ENCODE measurements around the gene PAPPA.

PAPPA gene

GRCh38 chr9:116152941-116153764 is 438 bp upstream of the PAPPA start:
- DNase-seq = no peak

DNA sequence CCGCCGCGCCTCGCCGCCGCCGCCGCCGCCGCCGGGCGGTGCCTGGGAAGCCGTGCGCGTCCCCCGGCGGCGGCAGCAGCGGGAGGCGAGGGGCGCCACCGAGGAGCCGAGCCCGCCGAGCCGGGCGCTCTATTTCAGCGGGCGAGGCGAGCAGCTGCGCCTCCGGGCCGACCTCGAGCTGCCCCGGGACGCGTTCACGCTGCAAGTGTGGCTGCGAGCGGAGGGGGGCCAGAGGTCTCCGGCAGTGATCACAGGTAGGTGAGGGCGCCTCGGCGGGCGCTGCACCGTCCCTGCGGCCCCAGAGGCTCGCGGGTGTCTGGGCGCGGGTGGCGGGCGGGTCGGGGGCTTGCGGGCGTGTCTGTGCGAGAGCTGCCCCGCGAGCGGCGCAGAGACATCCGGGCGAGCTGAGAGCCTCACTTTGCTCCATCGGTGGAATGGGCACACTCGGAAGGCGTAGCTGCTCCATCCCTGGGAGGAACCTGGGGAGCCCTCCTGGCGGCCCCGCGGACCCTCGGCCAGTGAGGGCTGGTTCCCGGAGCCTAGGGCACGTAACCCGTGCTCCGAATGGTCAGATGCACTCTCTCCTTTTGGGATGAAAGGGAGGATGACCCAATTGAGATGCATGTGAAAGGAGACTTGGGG is 864 bp downstream of the PAPPA start:
- no peak for DNase-seq

- DNase-seq = no peak
These were observed 1.5 kb downstream of the PAPPA start for GRCh38 chr9:116154976-116155697.

DNA sequence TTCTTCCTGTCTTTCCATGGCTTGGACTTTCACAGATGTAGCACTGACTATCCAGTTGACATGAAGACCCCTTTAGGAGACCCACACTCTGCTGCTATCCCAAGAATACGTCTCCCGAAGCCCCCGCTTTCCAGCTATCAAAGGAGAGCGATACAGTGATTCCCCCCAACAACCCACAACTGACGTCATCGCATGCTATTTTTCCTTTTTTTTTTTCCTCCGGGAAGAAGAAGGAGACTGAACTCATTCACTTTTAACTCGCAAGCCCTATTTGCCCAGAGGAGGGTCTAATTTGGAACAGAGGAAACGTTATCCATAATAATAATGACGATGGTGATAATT is 2.1 kb downstream of the PAPPA start:
- no peak for DNase-seq

DNA sequence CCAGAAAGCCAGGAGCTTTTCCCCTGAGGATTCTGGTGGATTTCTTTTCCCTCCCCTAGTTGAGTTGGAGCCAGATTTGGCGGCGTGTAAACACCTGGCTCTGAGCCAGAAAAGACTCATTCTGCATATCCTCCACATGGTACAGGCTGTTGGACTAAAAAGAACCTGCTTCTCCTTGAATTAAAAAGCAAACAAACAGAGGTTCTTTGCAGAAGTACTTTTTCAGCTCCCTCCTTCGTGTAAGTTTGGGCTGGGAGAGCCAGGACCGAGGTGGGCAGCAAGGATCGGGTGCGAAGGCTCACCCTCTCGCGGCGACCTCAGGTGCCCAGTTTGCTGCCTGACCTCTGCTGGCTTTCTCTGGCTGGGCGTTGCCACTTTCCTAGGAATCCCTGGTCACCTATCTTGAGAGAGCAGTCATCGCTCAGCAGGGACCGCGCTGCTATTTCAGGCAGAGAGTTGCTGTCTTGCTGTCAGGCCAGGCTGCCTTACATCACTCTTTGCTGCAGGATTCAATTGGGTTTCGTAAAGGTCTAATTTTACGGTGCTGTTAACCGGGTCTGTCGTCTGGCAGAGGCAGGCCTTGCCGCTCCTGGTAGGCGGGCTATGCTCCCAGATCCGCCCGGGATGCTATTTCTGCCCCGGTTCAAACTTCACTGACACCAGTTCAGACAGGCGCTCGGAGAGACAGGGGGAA is 3.2 kb downstream of the PAPPA start:
- DNase-seq = no peak

DNA sequence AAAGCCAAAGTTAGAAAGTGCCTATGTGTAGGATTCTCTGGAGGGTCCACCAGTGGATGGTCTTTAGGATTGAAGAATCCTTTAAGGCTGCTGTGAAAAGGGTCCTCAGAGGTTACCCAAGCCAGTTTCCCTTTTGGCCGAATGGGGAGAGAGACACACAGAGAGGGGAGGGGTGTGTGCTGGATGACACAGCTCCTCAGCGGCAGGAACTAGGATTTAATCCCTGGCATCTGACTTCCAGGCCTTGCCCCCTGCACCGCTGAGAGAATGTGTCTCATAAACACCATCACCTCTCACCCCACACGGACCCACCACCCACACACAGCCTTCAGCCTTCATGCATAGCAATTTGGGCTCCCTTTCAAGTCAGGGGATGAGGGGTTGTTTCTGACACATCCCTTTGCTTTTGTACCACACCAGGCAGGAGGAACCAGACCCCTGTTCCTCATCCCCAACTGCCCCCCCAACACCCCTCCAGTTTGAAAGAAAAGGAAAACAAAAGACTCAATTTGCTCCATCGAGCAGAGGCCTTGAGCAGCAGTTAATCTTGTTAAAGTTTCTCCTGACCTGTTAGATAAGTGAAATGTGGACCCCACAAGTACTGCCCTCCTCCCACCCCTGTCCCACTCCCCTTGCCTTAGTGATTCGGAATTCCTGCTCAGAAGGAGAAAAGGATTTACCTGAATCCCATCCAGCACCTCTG is 4.0 kb downstream of the PAPPA start:
- DNase-seq = no peak

DNA sequence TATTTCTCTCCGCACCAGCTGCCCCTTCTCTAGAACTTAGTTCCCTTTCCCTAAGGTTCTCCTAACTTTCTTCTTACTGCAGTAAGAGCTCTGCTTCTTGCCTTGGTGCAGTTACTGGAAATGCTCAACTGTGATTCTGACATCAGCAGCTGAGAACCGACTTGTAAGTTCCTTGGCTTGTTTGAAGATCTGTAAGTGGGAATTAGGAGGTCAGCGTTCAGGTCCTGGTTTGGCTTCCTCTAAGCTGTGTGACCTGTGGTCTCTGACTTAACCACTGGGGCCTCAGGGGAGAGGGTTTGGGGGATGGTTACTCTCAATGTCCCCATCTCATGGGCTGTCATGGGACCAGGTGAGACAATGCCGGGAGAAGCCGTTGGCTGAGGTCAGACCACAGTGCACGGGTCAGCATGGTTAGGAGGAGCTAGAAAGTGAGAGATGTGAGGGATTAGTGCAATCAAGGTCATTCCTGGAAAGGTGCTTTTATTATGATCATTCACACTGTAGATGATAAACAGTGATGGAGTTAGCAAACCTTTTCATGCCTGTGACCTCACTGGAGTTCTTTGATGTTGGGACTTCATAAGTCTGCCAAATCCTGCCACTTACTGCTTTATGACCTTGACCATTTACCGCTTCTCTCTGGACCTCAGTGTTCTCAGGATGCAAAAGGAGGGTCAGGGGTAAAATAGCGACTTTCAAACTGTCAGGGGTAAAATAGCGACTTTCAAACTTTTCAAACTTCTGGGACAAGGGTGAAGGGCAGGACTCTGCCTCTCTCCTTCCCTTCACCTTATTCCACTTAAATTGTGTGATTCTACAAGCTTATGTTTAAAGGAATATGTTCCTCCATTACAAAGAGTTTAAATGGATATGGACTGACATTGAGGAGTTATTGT is 7.3 kb downstream of the PAPPA start:
- no peak for DNase-seq

- DNase-seq = no peak
These were observed 8.7 kb downstream of the PAPPA start for GRCh38 chr9:116162241-116162781.

DNA sequence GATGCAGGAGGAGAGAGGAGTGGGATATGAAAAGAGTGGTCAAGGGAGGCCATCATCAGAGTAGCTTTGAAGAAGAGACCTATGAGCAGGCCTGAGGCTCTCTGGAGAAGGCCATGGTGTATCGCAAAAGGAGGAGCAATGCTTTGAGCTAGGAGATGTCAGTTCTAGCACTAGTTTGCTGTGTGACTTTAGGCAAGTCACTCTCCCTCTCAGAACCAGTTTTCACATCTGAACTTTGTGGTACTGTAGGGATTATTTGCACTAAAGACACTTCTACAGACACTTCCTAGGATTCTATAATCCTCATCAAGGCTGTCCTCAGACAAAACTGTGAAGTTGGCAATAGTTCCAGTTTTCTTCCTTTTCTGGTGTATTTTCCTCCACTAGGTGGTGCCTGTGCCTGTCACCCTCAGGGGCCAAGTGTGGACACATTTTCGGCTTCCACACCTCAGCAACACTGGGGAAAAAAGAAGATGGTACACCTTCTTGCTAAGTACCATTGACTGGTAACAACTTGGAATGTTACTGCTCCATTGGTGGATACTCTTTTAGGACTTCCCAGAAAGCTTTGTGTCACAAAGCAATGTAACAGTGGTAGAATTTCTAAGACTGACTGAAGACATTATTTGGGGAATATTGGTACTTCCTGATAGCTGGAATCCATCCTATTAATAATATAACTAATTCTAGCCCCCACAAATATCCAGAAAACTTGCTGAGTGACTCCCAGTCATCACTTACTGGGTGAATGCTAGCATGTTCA is 9.9 kb downstream of the PAPPA start:
- DNase-seq = no peak

DNA sequence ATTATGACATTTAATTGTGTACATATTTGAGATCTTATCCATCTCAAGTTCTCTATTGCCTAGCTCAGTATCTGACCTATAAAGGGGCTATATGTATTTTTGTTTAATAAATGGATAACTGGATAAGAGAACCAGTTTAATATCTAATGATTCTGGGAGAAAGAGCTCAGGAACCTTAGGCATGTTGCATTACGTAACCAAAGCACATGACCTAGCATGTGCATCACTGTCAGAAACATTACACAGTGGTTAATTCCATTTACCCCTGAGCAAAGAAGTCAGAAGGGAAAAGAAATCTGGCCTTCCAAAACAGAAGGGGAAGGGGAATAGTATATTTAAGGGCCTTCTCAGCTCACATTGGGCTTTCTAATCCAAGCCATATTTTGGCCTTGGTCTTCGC is 12.3 kb downstream of the PAPPA start:
- no peak for DNase-seq

- no peak for DNase-seq
These were observed 13.1 kb downstream of the PAPPA start for GRCh38 chr9:116166713-116167112.

GRCh38 chr9:116168231-116168630 is 14.6 kb downstream of the PAPPA start:
- DNase-seq = no peak

DNA sequence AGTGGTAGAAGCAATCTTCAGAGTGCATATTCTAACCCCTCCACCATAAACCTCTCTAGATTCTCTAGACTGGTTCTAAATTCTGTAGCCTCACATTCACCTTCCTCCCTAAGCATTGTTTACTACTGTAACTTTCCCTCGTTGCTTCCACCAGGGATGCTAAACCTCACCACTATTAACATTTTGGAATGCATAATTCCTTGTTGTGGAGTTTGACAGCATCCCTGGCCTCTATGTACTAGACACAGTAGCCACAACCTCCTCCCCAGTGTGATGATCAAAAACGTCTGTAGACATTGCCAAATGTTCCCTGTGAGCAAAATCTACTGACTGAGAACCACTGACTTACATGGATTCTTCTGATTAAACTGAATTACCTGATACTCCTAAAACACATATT is 18.6 kb downstream of the PAPPA start:
- DNase-seq = no peak

- no peak for DNase-seq
These were observed 20.8 kb downstream of the PAPPA start for GRCh38 chr9:116174347-116174746.

DNA sequence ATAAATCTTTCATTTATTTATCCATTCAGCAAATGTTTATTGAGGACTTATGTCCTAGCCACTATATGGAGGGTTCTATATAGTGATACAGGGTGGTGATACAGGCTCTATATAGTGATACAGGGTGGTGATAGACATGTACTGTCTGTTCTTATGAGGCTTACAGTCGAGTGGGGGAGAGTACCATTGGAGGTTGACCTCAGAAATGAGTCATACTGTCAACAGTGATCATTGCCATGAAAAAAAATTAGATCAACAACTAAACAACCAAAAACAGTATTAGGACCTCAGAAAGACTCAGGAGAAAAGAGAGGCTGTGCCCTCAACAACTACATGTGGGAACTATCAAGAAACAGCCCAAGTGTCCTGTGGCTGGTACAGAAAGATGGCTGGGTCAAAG is 22.0 kb downstream of the PAPPA start:
- DNase-seq = no peak

DNA sequence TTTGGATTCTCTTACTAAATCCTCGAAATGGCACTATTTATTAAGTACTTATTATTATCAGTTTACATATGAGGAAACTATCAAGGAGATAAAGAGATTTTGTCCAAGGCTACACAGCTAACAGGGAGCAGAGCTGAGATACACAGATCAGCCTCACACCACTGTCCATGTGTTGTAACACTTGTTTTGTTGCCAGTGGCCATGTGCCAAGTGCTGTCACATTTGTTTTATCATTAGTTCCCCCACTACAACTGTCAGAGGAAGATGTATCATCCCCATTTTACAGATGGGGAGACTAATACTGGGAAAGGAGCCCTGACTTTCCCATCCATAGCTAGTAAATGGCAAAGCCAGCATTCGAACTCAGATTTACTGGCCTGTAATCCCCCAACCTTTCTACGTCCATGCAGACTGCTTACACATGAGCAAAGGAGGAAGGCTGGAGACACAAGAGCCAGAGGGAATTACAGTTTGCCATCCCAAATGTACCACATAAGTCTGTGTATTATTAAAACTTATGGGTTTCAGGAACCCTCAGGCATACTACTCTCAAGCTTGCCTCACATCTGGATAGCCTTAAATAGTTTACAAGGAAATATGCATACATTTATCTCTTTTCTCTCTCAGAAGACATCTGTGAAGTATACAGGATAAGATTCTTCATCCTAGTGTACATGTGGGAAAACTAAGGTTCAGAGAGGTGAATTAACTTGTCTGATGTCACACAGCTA is 25.1 kb downstream of the PAPPA start:
- DNase-seq = no peak

GRCh38 chr9:116179568-116179967 is 26.0 kb downstream of the PAPPA start:
- no peak for DNase-seq

- DNase-seq = no peak
These were observed 28.4 kb downstream of the PAPPA start for GRCh38 chr9:116181853-116182610.

GRCh38 chr9:116182876-116183275 is 29.3 kb downstream of the PAPPA start:
- no peak for DNase-seq

All from activated T-cell treated with anti-CD3 and anti-CD28 coated beads, Interleukin-2, amount 50 U/mL, for 1 hour (primary cell).